GM19463 (cell line): ENCODE results near the gene RNASEH1.
"Not testable (repeated sequence)": the region's sequence is repeated elsewhere in the genome, so short reads cannot be mapped to it uniquely, and the experiment has no call there.

Experiments used
- ATAC-seq: cut with Tn5 transposase; IDR thresholded peaks from one replicate; pipeline ENCODE4 v1.9.1; 2021; ENCODE audit warnings: mild to moderate bottlenecking, moderate library complexity; ENCODE audit not compliant: unreplicated experiment

RNASEH1 gene

GRCh38 chr2:3594493-3595281 lies 36.6 kb upstream of the RNASEH1 start, which contains the start of gene COLEC11:
Gene COLEC11 (plus strand): TSS chr2:3595112. CDS start chr2:3604341, 9,229 bp downstream.
- ATAC-seq, result no peak

DNA sequence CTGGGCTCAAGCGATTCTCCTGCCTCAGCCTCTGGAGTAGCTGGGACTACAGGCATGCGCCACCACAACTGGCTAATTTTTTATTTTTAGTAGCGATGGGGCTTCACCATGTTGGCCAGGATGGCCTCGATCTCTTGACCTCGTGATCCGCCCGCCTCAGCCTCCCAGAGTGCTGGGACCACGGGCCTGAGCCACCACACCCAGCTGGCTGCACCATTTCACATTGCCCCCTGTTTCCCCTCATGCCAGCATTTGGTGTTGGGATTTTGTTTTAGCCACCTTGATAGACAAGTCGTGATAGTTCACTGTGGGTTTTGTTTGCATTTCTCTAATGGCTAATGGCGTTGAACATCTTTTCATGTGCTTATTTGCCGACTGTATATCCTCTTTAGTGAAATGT lies 31.0 kb upstream of the RNASEH1 start:
- ATAC-seq, result no peak

DNA sequence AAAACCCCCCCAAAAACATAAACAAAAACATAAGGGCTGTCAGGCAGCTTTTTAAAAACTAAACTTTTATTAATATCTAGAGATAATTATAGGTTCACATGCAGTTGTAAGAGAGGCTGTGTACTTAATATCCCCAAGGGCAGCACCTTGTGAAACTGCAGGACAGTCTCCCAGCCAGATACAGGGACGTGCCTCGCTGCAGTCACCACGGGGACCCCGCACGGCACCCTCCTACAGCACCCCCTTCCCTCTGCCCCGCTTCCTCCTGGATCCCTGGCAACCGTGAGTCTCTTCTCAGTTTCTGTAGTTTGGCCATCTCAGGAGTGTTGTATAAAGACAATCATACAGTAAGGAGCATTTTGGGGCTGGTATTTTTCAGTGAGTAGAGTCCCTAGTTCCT lies 30.0 kb upstream of the RNASEH1 start:
- ATAC-seq, result no peak

- ATAC-seq, result no peak
Measured at GRCh38 chr2:3587432-3587831, 29.3 kb upstream of the RNASEH1 start.

DNA sequence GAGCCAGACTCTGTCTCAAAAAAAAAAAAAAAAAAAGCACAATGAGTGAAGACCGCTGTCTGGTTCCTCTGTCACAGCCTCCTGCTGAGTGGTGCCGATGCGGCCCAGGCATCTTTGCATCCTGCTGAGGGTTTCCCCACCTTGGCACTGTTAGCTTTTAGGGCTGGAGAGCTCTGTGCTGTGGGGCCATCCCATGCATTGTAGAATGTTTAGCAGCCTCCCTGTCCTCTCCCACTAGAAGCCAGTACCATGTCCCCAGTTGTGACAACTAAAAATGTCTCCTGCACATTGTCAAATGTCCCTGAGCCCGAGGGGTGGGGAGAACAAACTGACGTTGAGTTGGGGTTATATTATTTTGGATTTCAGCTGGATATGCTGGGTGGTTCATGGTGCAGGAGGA lies 28.9 kb upstream of the RNASEH1 start:
- ATAC-seq, result no peak

GRCh38 chr2:3586220-3586619 lies 28.1 kb upstream of the RNASEH1 start:
- no peak for ATAC-seq

GRCh38 chr2:3585261-3586109 lies 27.4 kb upstream of the RNASEH1 start:
- no peak for ATAC-seq

- ATAC-seq, result no peak
Measured at GRCh38 chr2:3584608-3585260, 26.6 kb upstream of the RNASEH1 start.

GRCh38 chr2:3584076-3584475 lies 25.9 kb upstream of the RNASEH1 start:
- no peak for ATAC-seq

DNA sequence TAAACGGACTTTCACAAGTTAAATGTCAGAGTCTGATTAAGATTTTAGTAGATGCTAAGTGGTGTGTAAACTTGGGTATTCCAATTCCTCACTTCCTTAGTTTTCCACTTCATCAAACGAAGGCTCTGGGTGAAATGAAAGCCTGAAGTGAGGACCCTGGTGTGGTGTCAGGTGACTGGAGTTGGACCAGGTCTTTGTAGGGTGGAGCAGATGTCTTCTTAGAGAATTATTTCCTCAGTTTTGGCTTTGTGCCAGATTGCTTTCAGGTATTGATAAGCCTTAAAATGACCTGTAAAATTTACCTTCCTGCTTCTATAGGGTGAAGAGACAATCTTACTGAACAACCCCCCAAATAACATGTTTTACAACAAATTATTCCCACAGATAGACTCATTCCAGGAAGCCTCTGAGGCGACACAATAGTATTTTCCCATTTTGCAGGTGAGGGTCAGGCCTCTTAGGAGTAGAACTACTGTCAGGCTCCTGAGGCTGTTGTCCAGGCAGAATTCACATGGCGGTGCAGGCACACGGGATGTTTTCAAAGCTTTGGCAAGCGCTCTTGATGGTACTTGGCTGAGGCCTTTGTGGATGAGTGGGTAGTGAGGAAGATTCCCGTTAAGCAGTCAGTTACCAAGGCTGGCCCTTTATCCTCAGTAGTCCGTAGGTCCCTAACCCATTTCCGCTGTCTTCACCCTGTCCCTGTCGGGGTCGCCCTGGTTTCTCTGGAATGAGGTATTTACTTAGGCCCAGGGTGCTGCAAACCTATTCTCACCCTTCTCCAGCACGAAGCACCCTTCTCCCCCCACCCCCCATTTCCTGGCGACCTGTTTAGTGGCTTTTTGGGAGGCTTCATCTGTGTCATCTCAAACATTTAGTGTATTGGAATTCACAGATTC lies 23.5 kb upstream of the RNASEH1 start:
- no peak for ATAC-seq

GRCh38 chr2:3580449-3580848 lies 22.3 kb upstream of the RNASEH1 start:
- no peak for ATAC-seq

DNA sequence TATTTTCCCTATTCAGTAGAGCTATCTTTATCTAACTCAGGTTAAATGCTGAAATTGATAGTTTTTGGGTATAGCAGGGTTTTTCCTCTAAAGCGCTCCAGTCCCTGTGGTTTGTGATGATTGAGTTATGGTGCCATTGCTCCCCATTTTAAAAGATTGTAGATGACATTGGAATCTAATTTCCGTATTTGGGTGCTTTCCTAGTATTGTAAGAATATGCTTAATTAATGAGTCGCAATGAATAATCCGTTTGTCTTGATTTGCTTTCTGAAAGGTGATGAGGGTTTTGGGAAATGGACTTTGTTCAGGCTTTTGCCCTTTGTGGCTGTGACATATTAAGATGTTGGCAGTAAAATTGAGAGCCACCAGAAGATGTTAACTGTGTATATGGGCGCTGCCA lies 20.9 kb upstream of the RNASEH1 start:
- ATAC-seq, result no peak

GRCh38 chr2:3576263-3576630 lies 18.1 kb upstream of the RNASEH1 start:
- ATAC-seq, result not testable (repeated sequence)

DNA sequence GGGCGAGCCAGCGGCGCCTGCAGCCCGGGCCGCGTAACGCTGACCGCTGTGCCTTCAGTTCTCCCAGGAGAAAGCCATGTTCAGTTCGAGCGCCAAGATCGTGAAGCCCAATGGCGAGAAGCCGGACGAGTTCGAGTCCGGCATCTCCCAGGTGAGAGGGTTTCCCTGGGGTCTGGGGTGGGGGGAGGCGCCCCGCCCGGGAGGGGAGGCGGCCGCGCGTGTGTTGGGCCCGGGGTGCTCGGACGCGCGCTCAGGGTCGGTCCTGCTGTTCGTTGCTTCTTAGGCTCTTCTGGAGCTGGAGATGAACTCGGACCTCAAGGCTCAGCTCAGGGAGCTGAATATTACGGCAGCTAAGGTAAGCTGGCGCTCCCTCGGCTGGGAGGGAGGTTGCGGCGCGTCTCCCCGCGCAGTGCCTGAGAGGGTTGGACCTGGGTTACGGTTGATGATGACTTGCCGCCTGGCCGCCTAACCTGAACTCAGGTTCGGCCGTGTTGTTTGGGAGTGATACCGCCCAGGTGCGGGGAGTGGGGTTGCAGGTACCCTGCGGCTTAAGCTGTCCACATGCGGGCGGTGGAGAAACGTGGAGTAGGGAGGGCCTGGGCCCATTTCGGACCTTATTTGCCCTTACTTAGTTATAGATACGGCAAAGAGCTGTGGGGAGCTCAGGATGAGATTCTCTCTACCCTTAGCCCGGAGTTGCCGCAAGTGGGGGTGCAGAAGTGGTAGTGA lies 17.6 kb upstream of the RNASEH1 start:
- peak; percentile 21 for ATAC-seq

DNA sequence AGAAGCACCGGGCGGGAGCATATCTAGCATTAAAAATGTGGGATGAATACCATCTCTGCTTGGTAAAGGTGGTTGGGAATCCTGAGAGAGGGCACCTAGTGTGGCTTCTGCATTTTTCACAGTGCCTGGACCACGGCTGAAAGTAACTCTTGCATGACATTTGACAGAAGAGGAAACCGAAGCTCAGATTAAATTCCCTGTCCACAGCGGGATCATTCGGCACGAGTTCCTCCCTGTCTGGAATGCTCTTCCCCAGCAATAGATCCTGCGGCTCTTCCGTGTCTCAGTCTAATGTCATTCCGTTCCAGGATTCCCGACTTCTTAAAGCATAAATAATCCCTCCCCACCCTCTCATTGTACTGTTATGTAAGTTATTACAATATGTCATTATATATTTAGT lies 16.0 kb upstream of the RNASEH1 start:
- no peak for ATAC-seq

GRCh38 chr2:3572620-3573019 lies 14.5 kb upstream of the RNASEH1 start:
- no peak for ATAC-seq

GRCh38 chr2:3571284-3571683 lies 13.2 kb upstream of the RNASEH1 start:
- no peak for ATAC-seq

DNA sequence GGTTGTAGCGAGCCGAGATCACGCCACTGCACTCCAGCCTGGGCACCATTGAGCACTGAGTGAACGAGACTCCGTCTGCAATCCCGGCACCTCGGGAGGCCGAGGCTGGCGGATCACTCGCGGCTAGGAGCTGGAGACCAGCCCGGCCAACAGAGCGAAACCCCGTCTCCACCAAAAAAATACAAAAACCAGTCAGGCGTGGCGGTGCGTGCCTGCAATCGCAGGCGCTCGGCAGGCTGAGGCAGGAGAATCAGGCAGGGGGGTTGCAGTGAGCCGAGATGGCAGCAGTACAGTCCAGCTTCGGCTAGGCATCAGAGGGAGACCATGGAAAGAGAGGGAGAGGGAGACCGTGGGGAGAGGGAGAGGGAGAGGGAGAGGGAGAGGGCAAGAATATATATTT lies 11.5 kb upstream of the RNASEH1 start:
- ATAC-seq, result not testable (repeated sequence)

GRCh38 chr2:3566806-3567205 lies 8.7 kb upstream of the RNASEH1 start:
- ATAC-seq, result no peak

DNA sequence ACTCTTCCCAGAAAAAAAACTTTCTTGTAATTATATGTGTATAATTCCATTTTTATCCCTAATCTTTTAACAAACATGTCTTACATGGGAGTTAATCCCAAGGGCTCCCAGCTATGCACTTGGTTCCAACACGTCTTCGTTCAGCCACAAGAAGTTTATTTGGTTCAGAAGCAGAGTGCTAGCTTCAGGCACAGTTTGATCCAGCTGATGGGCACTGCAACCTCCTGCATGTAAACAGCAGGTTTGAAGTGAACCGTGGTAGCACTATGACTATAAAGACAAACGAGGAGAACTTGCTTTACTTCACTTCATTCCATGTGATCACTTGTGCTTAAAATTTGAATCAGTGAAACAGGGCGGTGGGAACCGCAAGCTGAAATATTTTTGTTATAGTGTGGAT lies 7.0 kb upstream of the RNASEH1 start:
- no peak for ATAC-seq
